ENCODE data around the gene MBP.

Gene MBP

GRCh38 chr18:76937597-76937996 lies 195.0 kb downstream of the MBP start:
- TF ChIP-seq CTCF (conservative IDR thresholded peaks at IDR 0.05), result no peak
- no peak for TF ChIP-seq ZFX (IDR thresholded peaks at IDR 0.05)
- H3K27ac ChIP-seq, result no peak overlapping the region

- TF ChIP-seq CTCF (conservative IDR thresholded peaks at IDR 0.05), result no peak
- TF ChIP-seq ZFX (IDR thresholded peaks at IDR 0.05), result no peak
- no peak overlapping the region for H3K27ac ChIP-seq
Measured at GRCh38 chr18:76936877-76937276, 195.7 kb downstream of the MBP start.

- TF ChIP-seq ZFX (IDR thresholded peaks at IDR 0.05) (no peak), CTCF (conservative IDR thresholded peaks at IDR 0.05) (no peak)
- no peak overlapping the region for H3K27ac ChIP-seq
Measured at GRCh38 chr18:76935722-76936337, 196.8 kb downstream of the MBP start.

DNA sequence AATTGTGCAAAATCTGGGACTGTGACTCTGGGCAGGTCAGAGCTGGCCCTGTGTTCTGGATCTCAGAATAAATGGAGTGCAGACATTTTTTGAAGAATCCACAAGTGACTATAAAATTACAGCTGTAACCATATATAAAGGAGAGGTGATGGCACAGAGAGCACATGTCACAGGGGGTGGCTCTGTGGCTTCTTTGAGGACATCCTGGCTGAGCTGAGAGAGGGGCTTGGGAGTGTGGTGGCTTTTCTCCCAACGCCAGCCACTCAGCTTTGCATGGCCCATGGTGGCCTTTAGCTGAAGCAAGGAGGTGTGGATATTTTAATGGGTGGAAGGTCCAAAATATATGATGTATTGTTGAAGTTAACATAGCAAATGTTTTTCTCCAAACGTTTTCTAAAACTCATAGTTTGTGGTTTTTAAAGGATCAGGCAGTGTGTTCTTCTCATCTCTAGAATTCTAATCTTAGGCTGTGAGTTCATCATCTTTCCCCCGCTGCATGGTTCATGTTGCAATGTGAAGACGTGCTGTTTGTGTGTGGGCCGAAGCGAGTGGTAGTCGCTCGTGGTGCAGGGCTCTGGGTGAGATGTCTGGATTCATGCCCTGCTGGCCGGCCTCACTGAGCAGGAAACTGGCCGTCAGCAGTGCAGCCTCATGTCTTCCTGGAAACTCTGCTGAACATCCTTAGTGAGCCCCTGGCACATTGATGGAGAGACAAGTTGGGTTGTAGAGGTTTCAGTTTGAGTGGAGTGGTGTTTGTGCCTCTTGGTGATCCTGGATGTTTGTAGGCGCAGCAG lies 200.4 kb downstream of the MBP start:
- TF ChIP-seq CTCF (conservative IDR thresholded peaks at IDR 0.05) (no peak), ZFX (IDR thresholded peaks at IDR 0.05) (no peak)
- no peak overlapping the region for H3K27ac ChIP-seq

GRCh38 chr18:76931171-76931570 lies 201.4 kb downstream of the MBP start:
- H3K27ac ChIP-seq, result no peak overlapping the region
- TF ChIP-seq CTCF (conservative IDR thresholded peaks at IDR 0.05) (no peak), ZFX (IDR thresholded peaks at IDR 0.05) (no peak)

Measured in C4-2B (cell line).